Measurements from ENCODE around the gene DGKD.

DNA sequence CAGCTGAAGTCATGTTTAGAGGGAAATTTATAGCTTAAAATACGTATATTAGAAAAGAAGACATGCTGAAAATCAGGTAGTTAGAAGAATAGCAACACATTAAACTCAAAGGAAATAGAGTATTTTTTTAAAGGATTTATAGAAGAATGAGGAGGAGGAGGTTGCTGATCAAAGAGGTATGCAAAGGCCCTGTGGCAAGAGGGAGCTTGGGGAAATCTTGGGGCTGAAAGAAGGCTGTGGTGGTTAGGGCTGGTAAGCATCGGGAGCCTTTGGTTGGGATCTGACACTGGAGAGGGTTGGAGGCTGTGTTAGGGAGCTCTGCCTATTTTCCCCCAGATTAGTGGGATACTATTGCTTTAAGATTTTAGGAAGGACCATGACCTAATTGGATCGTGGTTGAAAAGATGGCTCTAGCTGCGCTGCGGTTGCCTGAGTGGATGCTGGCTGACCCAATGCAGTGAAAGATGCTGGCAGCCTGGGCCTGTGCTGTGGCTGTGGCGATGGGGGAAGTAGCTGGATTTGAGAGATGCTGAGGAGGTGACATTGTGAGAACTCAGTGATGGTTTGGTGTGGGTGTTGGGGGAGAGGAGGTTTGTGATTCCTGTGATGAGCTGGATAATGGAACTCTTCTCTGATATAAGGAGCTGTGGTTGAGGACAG, 11.7 kb downstream of the DGKD start:
- TF ChIP-seq, protein P1, sequence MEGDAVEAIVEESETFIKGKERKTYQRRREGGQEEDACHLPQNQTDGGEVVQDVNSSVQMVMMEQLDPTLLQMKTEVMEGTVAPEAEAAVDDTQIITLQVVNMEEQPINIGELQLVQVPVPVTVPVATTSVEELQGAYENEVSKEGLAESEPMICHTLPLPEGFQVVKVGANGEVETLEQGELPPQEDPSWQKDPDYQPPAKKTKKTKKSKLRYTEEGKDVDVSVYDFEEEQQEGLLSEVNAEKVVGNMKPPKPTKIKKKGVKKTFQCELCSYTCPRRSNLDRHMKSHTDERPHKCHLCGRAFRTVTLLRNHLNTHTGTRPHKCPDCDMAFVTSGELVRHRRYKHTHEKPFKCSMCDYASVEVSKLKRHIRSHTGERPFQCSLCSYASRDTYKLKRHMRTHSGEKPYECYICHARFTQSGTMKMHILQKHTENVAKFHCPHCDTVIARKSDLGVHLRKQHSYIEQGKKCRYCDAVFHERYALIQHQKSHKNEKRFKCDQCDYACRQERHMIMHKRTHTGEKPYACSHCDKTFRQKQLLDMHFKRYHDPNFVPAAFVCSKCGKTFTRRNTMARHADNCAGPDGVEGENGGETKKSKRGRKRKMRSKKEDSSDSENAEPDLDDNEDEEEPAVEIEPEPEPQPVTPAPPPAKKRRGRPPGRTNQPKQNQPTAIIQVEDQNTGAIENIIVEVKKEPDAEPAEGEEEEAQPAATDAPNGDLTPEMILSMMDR (IDR thresholded peaks at IDR 0.05) = no peak
- no peak for TF ChIP-seq POLR2A (IDR thresholded peaks at IDR 0.05)
